Measurements from ENCODE around the gene EMC9. TPM values are rescaled to one million over a fixed set of nuclear protein-coding genes. Genes with fewer than 3 reads are reported as not detected.
A peak's percentile ranks its signal among the peaks of the same experiment; 100 is the strongest.
"Not testable (repeated sequence)": the region's sequence is repeated elsewhere in the genome, so short reads cannot be mapped to it uniquely, and the experiment has no call there.

Gene EMC9
- total RNA-seq, 3 donors from 2014 or later, result 13.4 to 19.0 (median 16.5) TPM

DNA sequence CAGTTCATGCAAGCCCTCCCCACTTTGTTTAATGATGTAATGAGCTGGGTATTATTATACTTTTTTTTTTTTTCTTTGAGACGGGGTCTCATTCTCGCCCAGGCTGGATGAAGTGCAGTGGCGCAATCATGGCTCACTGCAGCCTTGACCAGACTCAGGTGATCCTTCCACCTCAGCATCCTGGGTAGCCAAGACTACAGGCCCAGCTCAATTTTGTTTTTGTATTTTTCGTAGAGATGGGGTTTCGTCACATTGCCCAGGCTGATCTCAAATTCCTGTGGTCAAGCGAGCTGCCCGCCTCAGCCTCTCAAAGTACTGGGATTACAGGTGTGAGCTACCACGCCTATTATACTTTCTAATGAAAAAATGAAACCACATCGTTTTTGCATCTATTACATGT is 31.3 kb downstream of the EMC9 start:
- Histone ChIP-seq H3K4me3 (no peak overlapping the region), H3K27ac (no peak overlapping the region), H3K27me3 (no peaks in the 10 kb centered on the region), H3K9me3 (no peaks in the 10 kb centered on the region), H3K36me3 (no peaks in the 10 kb centered on the region), H3K4me1 (peaks cover 0 to 4% of the 10 kb centered on the region in 2 donors)
- TF ChIP-seq, protein P1, sequence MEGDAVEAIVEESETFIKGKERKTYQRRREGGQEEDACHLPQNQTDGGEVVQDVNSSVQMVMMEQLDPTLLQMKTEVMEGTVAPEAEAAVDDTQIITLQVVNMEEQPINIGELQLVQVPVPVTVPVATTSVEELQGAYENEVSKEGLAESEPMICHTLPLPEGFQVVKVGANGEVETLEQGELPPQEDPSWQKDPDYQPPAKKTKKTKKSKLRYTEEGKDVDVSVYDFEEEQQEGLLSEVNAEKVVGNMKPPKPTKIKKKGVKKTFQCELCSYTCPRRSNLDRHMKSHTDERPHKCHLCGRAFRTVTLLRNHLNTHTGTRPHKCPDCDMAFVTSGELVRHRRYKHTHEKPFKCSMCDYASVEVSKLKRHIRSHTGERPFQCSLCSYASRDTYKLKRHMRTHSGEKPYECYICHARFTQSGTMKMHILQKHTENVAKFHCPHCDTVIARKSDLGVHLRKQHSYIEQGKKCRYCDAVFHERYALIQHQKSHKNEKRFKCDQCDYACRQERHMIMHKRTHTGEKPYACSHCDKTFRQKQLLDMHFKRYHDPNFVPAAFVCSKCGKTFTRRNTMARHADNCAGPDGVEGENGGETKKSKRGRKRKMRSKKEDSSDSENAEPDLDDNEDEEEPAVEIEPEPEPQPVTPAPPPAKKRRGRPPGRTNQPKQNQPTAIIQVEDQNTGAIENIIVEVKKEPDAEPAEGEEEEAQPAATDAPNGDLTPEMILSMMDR (IDR thresholded peaks at IDR 0.05), result no peak
- TF ChIP-seq POLR2A (IDR thresholded peaks at IDR 0.05) (no peak), POLR2AphosphoS5 (IDR thresholded peaks at IDR 0.05) (no peak)
- no peak for DNase-seq (ENCODE audit: low spot score in 2 of 2)
- intact Hi-C loops (cut with DNase I; ENCODE audit: low total_unique reads), result no loop called here

DNA sequence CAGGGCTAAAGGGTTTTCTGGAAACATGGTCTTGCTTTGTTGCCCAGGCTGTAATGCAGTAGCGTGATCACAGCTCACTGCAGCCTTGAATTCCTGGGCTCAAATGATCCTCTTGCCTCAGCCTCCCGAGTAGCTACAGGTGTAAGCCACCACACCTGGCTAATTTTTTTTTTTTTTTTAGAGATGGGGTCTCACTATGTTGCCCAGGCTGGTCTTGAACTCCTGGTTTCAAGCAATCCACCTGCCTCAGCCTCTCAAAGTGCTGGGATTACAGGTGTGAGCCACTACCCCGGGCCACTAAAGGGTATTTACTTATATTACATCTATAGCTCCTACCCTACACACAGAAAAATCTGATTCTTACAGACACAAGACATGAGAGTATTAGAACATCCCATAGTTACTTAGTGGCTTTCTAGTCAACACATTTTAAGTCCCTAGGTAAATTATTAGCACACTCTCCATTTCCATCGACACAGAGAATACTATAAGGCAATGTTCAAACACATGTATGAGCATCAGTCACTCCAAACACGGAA is 33.0 kb downstream of the EMC9 start:
- TF ChIP-seq POLR2AphosphoS5 (IDR thresholded peaks at IDR 0.05) (no peak), POLR2A (IDR thresholded peaks at IDR 0.05) (no peak)
- TF ChIP-seq, protein P1 (IDR thresholded peaks at IDR 0.05), result no peak
- Histone ChIP-seq H3K27ac (peak overlapping the region; percentile 44 to 62), H3K4me1 (peaks cover 0 to 4% of the 10 kb centered on the region in 2 donors), H3K4me3 (no peak overlapping the region), H3K27me3 (no peaks in the 10 kb centered on the region), H3K9me3 (no peaks in the 10 kb centered on the region), H3K36me3 (no peaks in the 10 kb centered on the region)
- intact Hi-C loops (cut with DNase I; ENCODE audit: low total_unique reads), result no loop called here
- no peak for DNase-seq (ENCODE audit: low spot score in 2 of 2)

GRCh38 chr14:24106672-24107271 is 34.6 kb downstream of the EMC9 start:
- Histone ChIP-seq H3K27ac (no peak overlapping the region), H3K4me3 (no peak overlapping the region), H3K36me3 (no peaks in the 10 kb centered on the region), H3K4me1 (peaks cover 0 to 4% of the 10 kb centered on the region in 2 donors), H3K9me3 (no peaks in the 10 kb centered on the region), H3K27me3 (no peaks in the 10 kb centered on the region)
- TF ChIP-seq, protein P1 (IDR thresholded peaks at IDR 0.05), result no peak
- no peak for TF ChIP-seq POLR2AphosphoS5 (IDR thresholded peaks at IDR 0.05)
- TF ChIP-seq POLR2A (IDR thresholded peaks at IDR 0.05), result no peak
- no peak for DNase-seq (ENCODE audit: low spot score in 2 of 2)
- intact Hi-C loops (cut with DNase I; ENCODE audit: low total_unique reads), result no loop called here

DNA sequence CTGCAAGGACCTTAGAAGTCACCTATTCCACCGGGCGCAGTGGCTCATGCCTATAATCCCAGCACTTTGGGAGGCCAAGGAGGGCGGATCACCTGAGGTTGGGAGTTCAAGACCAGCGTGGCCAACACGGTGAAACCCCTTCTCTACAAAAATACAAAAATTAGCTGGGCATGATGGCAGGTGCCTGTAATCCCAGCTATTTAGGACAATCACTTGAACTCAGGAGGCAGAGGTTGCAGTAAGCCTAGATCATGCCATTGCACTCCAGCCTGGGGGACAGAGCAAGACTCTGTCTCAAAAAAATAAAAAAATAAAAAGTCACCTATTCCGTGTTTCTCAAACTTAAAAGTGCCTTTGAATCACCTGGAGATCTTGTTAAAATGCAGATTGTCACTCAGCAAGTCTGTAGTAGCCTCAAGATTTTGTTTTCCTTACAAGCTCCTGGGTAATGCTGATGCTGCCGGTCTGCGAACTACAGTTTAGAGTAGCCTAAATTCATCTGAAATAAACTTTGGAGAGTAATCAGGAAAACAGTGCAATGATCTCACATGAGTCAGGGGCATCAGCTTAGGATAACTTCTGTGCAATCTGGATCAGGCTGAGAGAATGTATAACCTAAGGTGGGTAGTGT is 35.7 kb downstream of the EMC9 start:
- H3K27me3 ChIP-seq; DNase-seq (ENCODE audit: low spot score in 2 of 2); intact Hi-C loops (cut with DNase I; ENCODE audit: low total_unique reads); H3K4me3 ChIP-seq; H3K9me3 ChIP-seq; H3K4me1 ChIP-seq; H3K27ac ChIP-seq; H3K36me3 ChIP-seq: not testable (repeated sequence)

DNA sequence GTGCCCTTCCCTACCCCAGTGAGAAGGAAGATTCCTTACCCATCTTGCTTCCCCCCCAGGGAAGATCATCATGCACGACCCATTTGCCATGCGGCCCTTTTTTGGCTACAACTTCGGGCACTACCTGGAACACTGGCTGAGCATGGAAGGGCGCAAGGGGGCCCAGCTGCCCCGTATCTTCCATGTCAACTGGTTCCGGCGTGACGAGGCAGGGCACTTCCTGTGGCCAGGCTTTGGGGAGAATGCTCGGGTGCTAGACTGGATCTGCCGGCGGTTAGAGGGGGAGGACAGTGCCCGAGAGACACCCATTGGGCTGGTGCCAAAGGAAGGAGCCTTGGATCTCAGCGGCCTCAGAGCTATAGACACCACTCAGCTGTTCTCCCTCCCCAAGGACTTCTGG is 37.9 kb downstream of the EMC9 start:
- intact Hi-C loops (cut with DNase I; ENCODE audit: low total_unique reads), result no loop called here
- Histone ChIP-seq H3K36me3 (no peaks in the 10 kb centered on the region), H3K4me1 (no peaks in the 10 kb centered on the region), H3K4me3 (no peak overlapping the region), H3K27me3 (no peaks in the 10 kb centered on the region), H3K9me3 (no peaks in the 10 kb centered on the region), H3K27ac (no peak overlapping the region)
- TF ChIP-seq POLR2A (IDR thresholded peaks at IDR 0.05), result no peak
- TF ChIP-seq POLR2AphosphoS5 (IDR thresholded peaks at IDR 0.05), result no peak
- TF ChIP-seq, protein P1 (IDR thresholded peaks at IDR 0.05), result no peak
- no peak for DNase-seq (ENCODE audit: low spot score in 2 of 2)
